Measurements from ENCODE around the gene ECM1. TPM values are rescaled to one million over a fixed set of nuclear protein-coding genes. Genes with fewer than 3 reads are reported as not detected.

ECM1 gene
- total and polyA plus RNA-seq, 7 donors: 1.8 to 8.5 (median 3.6) TPM

GRCh38 chr1:150511985-150512660 lies 4.2 kb downstream of the ECM1 start:
- Histone ChIP-seq H3K9me3 (no peaks in the 10 kb centered on the region), H3K36me3 (ENCODE audit: insufficient read depth in 1 of 2, low read depth in 1 of 2) (peaks cover 0 to 24% of the 10 kb centered on the region in 2 donors), H3K27me3 (ENCODE audit: insufficient read depth in 3 of 3, low read length in 2 of 3) (no peaks in the 10 kb centered on the region), H3K4me3 (no peak overlapping the region), H3K4me1 (peaks cover 6% of the 10 kb centered on the region), H3K27ac (no peak overlapping the region)
- intact Hi-C loops (cut with DNase I): loop anchor here in 1 of 2 donors (2.0 kb wide), 1 partner anchor 23 kb away; no protein-coding TSS in a partner anchor
- DNase-seq: peak in 1 of 2 donors; percentile 23
- WGBS, 3 donors: 86 to 93% (median 88%) methylated on average over 17 of the region's 17 CpGs
- no peak for ATAC-seq
- TF ChIP-seq, protein P1, sequence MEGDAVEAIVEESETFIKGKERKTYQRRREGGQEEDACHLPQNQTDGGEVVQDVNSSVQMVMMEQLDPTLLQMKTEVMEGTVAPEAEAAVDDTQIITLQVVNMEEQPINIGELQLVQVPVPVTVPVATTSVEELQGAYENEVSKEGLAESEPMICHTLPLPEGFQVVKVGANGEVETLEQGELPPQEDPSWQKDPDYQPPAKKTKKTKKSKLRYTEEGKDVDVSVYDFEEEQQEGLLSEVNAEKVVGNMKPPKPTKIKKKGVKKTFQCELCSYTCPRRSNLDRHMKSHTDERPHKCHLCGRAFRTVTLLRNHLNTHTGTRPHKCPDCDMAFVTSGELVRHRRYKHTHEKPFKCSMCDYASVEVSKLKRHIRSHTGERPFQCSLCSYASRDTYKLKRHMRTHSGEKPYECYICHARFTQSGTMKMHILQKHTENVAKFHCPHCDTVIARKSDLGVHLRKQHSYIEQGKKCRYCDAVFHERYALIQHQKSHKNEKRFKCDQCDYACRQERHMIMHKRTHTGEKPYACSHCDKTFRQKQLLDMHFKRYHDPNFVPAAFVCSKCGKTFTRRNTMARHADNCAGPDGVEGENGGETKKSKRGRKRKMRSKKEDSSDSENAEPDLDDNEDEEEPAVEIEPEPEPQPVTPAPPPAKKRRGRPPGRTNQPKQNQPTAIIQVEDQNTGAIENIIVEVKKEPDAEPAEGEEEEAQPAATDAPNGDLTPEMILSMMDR (IDR thresholded peaks at IDR 0.05): no peak

GRCh38 chr1:150512846-150513245 lies 4.9 kb downstream of the ECM1 start:
- intact Hi-C loops (cut with DNase I): loop anchor here in 1 of 2 donors (2.0 kb wide), 1 partner anchor 24 kb away; no protein-coding TSS in a partner anchor
- no peaks in the 10 kb centered on the region for H3K27me3 ChIP-seq (ENCODE audit: insufficient read depth in 3 of 3, low read length in 2 of 3)
- H3K36me3 ChIP-seq (ENCODE audit: insufficient read depth in 1 of 2, low read depth in 1 of 2): peaks cover 0 to 19% of the 10 kb centered on the region in 2 donors
- DNase-seq (no peak), ATAC-seq (no peak)
- peaks cover 6% of the 10 kb centered on the region for H3K4me1 ChIP-seq
- no peaks in the 10 kb centered on the region for H3K9me3 ChIP-seq
- TF ChIP-seq, protein P1 (IDR thresholded peaks at IDR 0.05): no peak
- 55 to 78% (median 57%) methylated on average over 2 of the region's 2 CpGs for WGBS, 3 donors
- H3K4me3 ChIP-seq: no peak overlapping the region
- H3K27ac ChIP-seq: no peak overlapping the region

- H3K27me3 ChIP-seq (ENCODE audit: insufficient read depth in 3 of 3, low read length in 2 of 3): no peaks in the 10 kb centered on the region
- no peaks in the 10 kb centered on the region for H3K9me3 ChIP-seq
- TF ChIP-seq, protein P1 (IDR thresholded peaks at IDR 0.05): no peak
- DNase-seq (peak in 1 of 2 donors; percentile 19), ATAC-seq (no peak)
- no peak overlapping the region for H3K27ac ChIP-seq
- intact Hi-C loops (cut with DNase I): loop anchor here in 1 of 2 donors (2.0 kb wide), 1 partner anchor 25 kb away; no protein-coding TSS in a partner anchor
- 68 to 78% (median 75%) methylated on average over 7 of the region's 7 CpGs for WGBS, 3 donors
- H3K4me3 ChIP-seq: no peak overlapping the region
- peaks cover 6% of the 10 kb centered on the region for H3K4me1 ChIP-seq
- peaks cover 0 to 24% of the 10 kb centered on the region in 2 donors for H3K36me3 ChIP-seq (ENCODE audit: insufficient read depth in 1 of 2, low read depth in 1 of 2)
These were observed 5.5 kb downstream of the ECM1 start for GRCh38 chr1:150513351-150513791.

GRCh38 chr1:150514260-150514659 lies 6.4 kb downstream of the ECM1 start:
- TF ChIP-seq, protein P1 (IDR thresholded peaks at IDR 0.05): no peak
- Histone ChIP-seq H3K9me3 (no peaks in the 10 kb centered on the region), H3K27ac (peak overlapping the region; percentile 94), H3K36me3 (ENCODE audit: insufficient read depth in 1 of 2, low read depth in 1 of 2) (peaks cover 0 to 24% of the 10 kb centered on the region in 2 donors), H3K27me3 (ENCODE audit: insufficient read depth in 3 of 3, low read length in 2 of 3) (no peaks in the 10 kb centered on the region), H3K4me1 (peaks cover 6% of the 10 kb centered on the region), H3K4me3 (no peak overlapping the region)
- intact Hi-C loops (cut with DNase I): no loop called here
- no peak for ATAC-seq
- DNase-seq: peak in 1 of 2 donors; percentile 13
- WGBS, 3 donors: 81 to 94% (median 81%) methylated on average over 9 of the region's 9 CpGs
